ENCODE data around the gene PGM5. TPM values are rescaled to one million over a fixed set of nuclear protein-coding genes. Genes with fewer than 3 reads are reported as not detected.

PGM5 gene
- total and polyA plus RNA-seq, 2 experiments from 2014 or later: 2.5 to 38.8 TPM

DNA sequence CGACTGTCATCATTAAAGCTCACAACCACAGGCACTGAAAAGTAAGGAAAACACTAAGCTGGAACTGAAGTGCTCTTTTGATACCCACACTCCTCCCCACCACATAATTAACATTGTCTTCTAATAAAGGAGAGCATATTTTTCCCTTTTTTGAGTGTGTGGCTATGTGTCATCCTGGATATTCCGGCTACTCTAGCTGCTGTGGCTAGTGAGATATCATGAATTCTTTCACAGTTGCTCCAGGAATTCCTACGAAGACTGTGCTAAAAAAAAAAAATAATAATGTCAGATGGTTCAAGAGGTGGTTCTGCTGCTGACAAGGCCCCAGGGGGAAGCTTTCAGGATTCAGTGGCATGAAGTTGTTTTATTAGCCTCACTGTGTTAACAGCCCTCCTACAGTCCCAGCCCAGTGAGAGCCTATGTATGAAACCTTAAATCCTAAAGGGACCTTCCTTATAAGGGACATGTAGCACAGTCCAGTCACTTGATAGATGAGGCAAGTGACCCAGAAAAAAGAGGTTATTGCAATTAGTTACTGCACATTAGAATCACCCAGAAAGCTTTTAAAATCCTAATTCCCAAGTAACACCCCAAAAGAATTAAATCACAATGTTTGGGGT lies 137.7 kb downstream of the PGM5 start:
- Histone ChIP-seq H3K27me3 (no peaks in the 10 kb centered on the region), H3K9me2 (replicated peaks; ENCODE audit: insufficient read depth) (no peaks in the 10 kb centered on the region), H3K27ac (no peak overlapping the region), H3K4me2 (no peak overlapping the region), H3K4me3 (no peak overlapping the region), H3K79me2 (no peaks in the 10 kb centered on the region), H2AFZ (no peak overlapping the region), H3K9me3 (ENCODE audit: low read depth) (no peaks in the 10 kb centered on the region), H4K20me1 (ENCODE audit: insufficient read depth, poor library complexity, severe bottlenecking) (no peaks in the 10 kb centered on the region), H3K36me3 (replicated peaks; ENCODE audit: insufficient read depth, low read depth) (no peaks in the 10 kb centered on the region), H3K4me1 (ENCODE audit: insufficient read depth) (peaks cover 5% of the 10 kb centered on the region)
- DNase-seq (ENCODE audit: low spot score): no peak
- TF ChIP-seq, protein P1, sequence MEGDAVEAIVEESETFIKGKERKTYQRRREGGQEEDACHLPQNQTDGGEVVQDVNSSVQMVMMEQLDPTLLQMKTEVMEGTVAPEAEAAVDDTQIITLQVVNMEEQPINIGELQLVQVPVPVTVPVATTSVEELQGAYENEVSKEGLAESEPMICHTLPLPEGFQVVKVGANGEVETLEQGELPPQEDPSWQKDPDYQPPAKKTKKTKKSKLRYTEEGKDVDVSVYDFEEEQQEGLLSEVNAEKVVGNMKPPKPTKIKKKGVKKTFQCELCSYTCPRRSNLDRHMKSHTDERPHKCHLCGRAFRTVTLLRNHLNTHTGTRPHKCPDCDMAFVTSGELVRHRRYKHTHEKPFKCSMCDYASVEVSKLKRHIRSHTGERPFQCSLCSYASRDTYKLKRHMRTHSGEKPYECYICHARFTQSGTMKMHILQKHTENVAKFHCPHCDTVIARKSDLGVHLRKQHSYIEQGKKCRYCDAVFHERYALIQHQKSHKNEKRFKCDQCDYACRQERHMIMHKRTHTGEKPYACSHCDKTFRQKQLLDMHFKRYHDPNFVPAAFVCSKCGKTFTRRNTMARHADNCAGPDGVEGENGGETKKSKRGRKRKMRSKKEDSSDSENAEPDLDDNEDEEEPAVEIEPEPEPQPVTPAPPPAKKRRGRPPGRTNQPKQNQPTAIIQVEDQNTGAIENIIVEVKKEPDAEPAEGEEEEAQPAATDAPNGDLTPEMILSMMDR (IDR thresholded peaks at IDR 0.05; ENCODE audit: poor library complexity): no peak
- TF ChIP-seq EZH2phosphoT487 (IDR thresholded peaks at IDR 0.05; ENCODE audit: low read depth, severe bottlenecking, unreplicated experiment) (no peak), EZH2 (IDR thresholded peaks at IDR 0.05; ENCODE audit: borderline replicate concordance) (no peak)
- 67% methylated on average over 3 of the region's 3 CpGs for WGBS (ENCODE audit: low lambda C conversion rate, missing lambda C conversion rate)

DNA sequence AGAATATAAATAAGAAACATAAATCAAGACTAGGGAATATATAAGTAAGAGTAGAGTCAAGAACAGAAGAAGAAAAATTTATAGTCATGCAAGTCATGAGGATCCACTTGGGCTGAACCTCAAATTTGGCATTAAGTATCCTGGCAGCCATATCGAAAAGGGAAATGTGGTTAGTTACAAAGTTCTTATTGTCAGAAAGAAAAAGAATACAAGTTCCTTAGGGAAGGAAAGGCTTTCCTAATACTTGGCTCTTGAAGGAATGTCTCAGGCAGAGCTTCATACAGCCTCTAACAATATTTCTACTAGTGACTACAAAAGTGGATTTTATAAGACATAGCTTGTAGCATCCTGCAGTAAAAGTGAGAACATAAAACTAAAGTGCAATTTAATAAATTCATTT lies 138.8 kb downstream of the PGM5 start:
- peaks cover 7% of the 10 kb centered on the region for H3K4me1 ChIP-seq (ENCODE audit: insufficient read depth)
- no peak overlapping the region for H2AFZ ChIP-seq
- H3K36me3 ChIP-seq (replicated peaks; ENCODE audit: insufficient read depth, low read depth): no peaks in the 10 kb centered on the region
- no peak overlapping the region for H3K4me3 ChIP-seq
- 97% methylated on average over 1 of the region's 1 CpG for WGBS (ENCODE audit: low lambda C conversion rate, missing lambda C conversion rate)
- H3K27me3 ChIP-seq: no peaks in the 10 kb centered on the region
- H3K27ac ChIP-seq: no peak overlapping the region
- H3K4me2 ChIP-seq: no peak overlapping the region
- H4K20me1 ChIP-seq (ENCODE audit: insufficient read depth, poor library complexity, severe bottlenecking): no peaks in the 10 kb centered on the region
- no peaks in the 10 kb centered on the region for H3K9me2 ChIP-seq (replicated peaks; ENCODE audit: insufficient read depth)
- no peak for TF ChIP-seq EZH2phosphoT487 (IDR thresholded peaks at IDR 0.05; ENCODE audit: low read depth, severe bottlenecking, unreplicated experiment)
- TF ChIP-seq, protein P1 (IDR thresholded peaks at IDR 0.05; ENCODE audit: poor library complexity): no peak
- TF ChIP-seq EZH2 (IDR thresholded peaks at IDR 0.05; ENCODE audit: borderline replicate concordance): no peak
- DNase-seq (ENCODE audit: low spot score): no peak
- no peaks in the 10 kb centered on the region for H3K9me3 ChIP-seq (ENCODE audit: low read depth)
- H3K79me2 ChIP-seq: no peaks in the 10 kb centered on the region

DNA sequence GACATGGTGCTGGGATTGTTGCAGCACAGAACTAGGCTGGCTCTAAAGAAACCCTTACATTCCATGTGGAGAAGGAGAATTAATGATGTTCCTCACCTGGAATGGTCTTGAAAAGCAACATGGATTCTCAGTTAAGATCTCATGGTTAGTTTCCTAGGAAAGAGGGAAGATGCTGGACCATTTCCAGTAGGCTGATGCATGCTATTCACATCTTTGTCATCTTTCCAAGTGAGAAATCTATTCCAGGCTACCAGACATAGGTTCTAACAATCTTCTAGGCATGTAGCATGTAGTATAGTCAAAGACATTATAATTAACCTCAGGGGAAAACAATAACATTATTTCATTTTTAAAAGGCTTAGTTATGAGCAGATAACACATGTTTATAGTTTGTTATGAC lies 139.9 kb downstream of the PGM5 start:
- H3K79me2 ChIP-seq: no peaks in the 10 kb centered on the region
- no peaks in the 10 kb centered on the region for H4K20me1 ChIP-seq (ENCODE audit: insufficient read depth, poor library complexity, severe bottlenecking)
- no peak overlapping the region for H3K27ac ChIP-seq
- H3K9me3 ChIP-seq (ENCODE audit: low read depth): no peaks in the 10 kb centered on the region
- no peaks in the 10 kb centered on the region for H3K36me3 ChIP-seq (replicated peaks; ENCODE audit: insufficient read depth, low read depth)
- no peak for DNase-seq (ENCODE audit: low spot score)
- peaks cover 18% of the 10 kb centered on the region for H3K4me1 ChIP-seq (ENCODE audit: insufficient read depth)
- no peak overlapping the region for H2AFZ ChIP-seq
- no peaks in the 10 kb centered on the region for H3K9me2 ChIP-seq (replicated peaks; ENCODE audit: insufficient read depth)
- H3K4me3 ChIP-seq: no peak overlapping the region
- H3K4me2 ChIP-seq: no peak overlapping the region
- TF ChIP-seq, protein P1 (IDR thresholded peaks at IDR 0.05; ENCODE audit: poor library complexity): no peak
- no peak for TF ChIP-seq EZH2phosphoT487 (IDR thresholded peaks at IDR 0.05; ENCODE audit: low read depth, severe bottlenecking, unreplicated experiment)
- TF ChIP-seq EZH2 (IDR thresholded peaks at IDR 0.05; ENCODE audit: borderline replicate concordance): no peak
- H3K27me3 ChIP-seq: no peaks in the 10 kb centered on the region

Measured in hepatocyte (in vitro differentiated cells).